Iris pigment epithelial cell (primary cell): ENCODE results near the gene HYAL3.
"Not testable (repeated sequence)": the region's sequence is repeated elsewhere in the genome, so short reads cannot be mapped to it uniquely, and the experiment has no call there.

Source experiments
- DNase-seq: peaks from one replicate; pipeline ENCODE4 v3.0.0-alpha.2; 2011; ENCODE audit warnings: low read depth

The HYAL3 gene

DNA sequence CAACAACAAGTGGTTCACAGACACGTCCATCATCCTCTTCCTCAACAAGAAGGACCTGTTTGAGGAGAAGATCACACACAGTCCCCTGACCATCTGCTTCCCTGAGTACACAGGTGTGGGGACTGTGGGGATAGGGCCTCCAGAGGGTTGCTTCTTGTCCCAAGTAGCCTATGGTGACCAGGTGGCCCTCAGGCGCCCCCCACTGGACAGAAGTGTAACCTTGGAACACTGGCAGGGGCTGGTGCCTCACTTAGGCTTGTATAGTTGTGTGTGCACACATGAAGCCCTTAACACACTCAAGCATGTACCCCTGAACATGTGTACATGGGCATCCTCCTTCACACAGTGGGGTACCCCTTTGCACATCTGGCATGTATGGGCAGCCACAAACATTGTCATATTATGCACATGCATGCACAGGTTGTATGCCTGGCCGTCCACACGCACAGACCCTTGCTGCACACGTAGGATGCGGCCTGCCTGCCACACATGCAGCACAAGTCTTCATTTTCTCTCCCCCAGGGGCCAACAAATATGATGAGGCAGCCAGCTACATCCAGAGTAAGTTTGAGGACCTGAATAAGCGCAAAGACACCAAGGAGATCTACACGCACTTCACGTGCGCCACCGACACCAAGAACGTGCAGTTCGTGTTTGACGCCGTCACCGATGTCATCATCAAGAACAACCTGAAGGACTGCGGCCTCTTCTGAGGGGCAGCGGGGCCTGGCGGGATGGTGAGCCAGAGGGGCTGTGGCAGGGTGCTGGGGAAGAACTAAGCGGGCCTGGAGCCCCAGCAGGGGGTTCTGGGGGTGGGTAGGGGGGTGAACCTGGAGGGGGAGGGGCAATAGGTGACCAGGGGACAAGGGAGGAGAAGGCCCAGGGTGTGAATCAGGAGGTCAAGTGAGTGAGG, 42.0 kb downstream of the HYAL3 start:
- DNase-seq, result no peak

GRCh38 chr3:50255251-50255615, 44.0 kb downstream of the HYAL3 start:
- no peak for DNase-seq

GRCh38 chr3:50254577-50255250, 44.5 kb downstream of the HYAL3 start:
- DNase-seq, result peak; percentile 78

DNA sequence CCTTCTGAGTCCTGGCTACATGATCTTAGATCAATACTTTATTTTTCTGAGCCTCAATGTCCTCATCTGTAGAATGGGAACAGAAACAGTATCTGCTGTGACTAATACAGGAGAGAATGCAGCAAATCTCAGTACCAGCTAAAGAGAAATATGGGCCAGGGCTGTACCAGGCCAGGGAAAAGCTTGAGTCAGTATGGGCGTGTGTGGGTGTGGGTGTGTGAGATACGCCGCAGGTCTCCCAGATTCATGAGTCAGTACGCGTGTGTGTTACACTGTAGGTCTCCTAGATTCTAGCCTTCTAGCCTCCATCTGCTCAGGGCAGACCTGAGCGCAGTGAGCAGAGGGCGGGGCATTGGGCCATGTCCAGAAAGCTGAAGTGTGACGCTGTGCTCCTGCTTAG, 48.0 kb downstream of the HYAL3 start:
- peak; percentile 96 for DNase-seq

DNA sequence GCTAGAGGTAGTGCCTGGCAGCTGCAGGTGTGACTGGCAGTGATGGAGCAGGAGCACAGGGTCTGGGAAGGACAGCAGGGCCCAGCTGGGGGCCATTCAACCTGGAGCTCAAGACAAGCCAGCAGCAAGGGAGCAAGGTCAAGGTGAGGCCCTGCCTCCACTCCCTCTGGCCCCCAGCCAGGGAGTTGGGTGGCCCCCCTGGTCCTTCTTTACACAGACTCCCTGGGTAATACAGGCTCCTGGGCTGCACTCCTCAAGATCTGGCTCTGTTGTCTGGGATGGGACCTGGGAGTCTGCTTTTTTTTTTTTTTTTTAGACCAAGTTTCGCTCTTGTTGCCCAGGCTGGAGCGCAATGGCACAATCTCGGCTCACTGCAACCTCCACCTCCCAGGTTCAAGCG, 48.7 kb downstream of the HYAL3 start:
- DNase-seq, result no peak

- no peak for DNase-seq
These were observed 49.7 kb downstream of the HYAL3 start for GRCh38 chr3:50249457-50249856.

GRCh38 chr3:50248387-50248786, 50.8 kb downstream of the HYAL3 start:
- DNase-seq, result no peak

DNA sequence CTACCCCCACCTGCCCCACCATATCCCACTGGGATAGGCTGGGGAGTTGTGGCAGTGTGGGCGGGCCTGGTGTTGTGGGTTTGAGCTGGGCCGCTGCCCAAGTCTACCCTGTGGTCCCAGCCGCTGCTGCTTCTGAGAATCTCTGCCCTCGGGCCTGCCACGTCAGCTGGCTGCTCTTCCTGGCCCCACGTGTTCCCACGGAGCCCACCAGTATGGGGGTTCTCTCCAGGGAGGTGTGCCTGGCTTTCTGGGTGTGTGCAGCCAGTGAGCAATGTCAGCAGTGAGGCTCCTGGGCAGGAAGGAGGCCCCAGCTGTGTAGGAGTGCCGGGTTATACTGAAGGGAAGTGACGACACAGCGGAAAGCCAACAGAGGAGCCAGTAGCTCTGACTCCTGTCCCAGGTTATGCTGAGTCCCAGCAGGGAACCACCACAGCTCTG, 52.7 kb downstream of the HYAL3 start:
- DNase-seq, result peak; percentile 95

DNA sequence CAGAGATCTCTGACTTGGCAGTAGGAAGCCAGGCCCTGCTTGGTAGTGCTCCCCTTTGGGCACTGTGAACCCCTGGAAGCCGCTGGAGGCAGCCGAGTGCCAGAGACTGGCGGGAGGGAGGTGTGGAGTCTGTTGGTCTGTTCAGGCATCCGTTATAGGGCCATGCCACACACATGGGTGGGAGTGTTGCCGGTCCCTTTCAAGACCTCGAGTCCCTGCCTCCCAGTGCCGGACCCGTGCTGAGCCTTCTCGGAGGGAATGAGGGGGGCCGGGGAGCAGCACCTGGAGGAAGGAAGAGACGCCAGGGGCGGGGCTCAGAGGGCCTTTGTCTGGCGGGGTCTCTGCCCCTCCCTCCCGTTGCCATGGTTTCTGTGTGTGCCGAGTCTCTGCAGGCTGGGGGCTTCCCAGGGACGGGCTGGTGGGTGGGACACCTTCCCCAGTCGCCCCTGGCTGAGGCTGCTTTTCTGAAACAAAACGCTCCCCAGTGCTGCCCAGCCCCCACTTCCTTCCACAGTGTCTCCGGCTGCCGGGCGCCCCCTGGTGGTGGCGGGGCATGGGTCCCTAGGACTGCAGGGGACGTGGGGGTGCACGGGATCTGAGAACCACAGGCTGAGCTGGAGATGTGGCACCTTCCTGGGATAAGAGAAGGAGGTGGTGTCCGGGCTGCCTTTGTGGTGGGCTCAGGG, 53.2 kb downstream of the HYAL3 start:
- DNase-seq, result peak; percentile 83

GRCh38 chr3:50245251-50245745, 53.9 kb downstream of the HYAL3 start:
- DNase-seq, result no peak

GRCh38 chr3:50244813-50245212, 54.4 kb downstream of the HYAL3 start:
- not testable (repeated sequence) for DNase-seq

GRCh38 chr3:50243543-50243895, 55.7 kb downstream of the HYAL3 start:
- no peak for DNase-seq

- peak; percentile 88 for DNase-seq
These were observed 56.2 kb downstream of the HYAL3 start for GRCh38 chr3:50242851-50243542.
